ENCODE results near the gene RBPJ.

DNA sequence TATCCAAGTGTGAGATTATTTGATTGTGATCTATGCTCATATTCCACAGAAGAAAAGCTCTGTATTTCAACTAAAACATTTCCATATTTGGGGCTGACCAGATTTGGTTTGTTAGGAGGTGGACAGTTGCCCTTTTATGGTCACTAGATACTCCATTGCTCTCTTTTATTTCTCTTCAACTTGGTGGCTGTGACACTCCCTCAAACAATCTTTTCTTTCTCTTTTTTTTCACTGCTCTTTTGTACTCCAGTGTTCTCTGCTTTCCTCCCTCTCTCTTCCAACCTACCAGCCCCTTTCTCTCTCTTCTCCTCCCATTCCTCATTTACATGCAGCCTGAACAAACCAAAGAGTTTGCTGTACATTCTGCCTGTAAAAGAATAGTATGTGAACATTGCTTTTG is 48.8 kb downstream of the RBPJ start:
- TF ChIP-seq, protein P1, sequence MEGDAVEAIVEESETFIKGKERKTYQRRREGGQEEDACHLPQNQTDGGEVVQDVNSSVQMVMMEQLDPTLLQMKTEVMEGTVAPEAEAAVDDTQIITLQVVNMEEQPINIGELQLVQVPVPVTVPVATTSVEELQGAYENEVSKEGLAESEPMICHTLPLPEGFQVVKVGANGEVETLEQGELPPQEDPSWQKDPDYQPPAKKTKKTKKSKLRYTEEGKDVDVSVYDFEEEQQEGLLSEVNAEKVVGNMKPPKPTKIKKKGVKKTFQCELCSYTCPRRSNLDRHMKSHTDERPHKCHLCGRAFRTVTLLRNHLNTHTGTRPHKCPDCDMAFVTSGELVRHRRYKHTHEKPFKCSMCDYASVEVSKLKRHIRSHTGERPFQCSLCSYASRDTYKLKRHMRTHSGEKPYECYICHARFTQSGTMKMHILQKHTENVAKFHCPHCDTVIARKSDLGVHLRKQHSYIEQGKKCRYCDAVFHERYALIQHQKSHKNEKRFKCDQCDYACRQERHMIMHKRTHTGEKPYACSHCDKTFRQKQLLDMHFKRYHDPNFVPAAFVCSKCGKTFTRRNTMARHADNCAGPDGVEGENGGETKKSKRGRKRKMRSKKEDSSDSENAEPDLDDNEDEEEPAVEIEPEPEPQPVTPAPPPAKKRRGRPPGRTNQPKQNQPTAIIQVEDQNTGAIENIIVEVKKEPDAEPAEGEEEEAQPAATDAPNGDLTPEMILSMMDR (conservative IDR thresholded peaks at IDR 0.05): no peak
- TF ChIP-seq ZFX (IDR thresholded peaks at IDR 0.05): no peak
